Upper lobe of left lung (tissue), 4 donors: Measurements from ENCODE around the gene SRSF2.

Source experiments
- EP300 ChIP-seq, 4 donors: sonication (generic); formaldehyde crosslinking; IDR thresholded peaks; one replicate each; pipeline ENCODE4 v1.5.1; 2017; ENCODE audit warnings: antibody characterized with exemption in 4 of 4, control low read depth in 2 of 4
- POLR2AphosphoS5 ChIP-seq, 2 donors: sonication (generic); formaldehyde crosslinking; IDR thresholded peaks; one replicate each; pipeline ENCODE4 v1.5.1; 2017; ENCODE audit warnings: antibody characterized with exemption in 2 of 2
- TF ChIP-seq, protein P1 (sequence below), 6 experiments: fragments of 450-650 bp in 4 of 6; fragments of 200-600 bp in 2 of 6; sonication (generic) in 2 of 6; IDR thresholded peaks; one replicate each; pipeline ENCODE4 v1.5.1; 2016 to 2019; ENCODE audit warnings: antibody characterized with exemption in 6 of 6

DNA sequence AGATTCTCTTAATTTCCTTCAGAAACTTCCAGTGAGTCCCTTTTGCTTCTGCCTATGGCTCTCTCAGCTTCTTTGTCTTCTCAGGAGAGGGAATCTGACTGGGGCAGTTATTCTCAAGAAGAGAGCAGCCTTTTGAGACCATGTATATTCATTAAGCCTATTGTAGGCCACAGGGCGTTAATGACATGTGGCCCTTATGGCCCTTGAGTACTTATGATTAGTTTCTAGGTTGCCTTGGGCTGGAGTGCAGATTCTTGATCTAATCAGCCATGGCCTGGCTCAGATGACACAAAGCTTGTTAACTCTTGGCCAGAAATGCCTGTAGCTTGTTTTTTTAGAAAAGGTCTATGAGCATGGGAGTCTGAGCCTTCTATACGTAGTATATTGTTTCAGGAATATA lies 18.2 kb upstream of the SRSF2 start:
- TF ChIP-seq, protein P1, sequence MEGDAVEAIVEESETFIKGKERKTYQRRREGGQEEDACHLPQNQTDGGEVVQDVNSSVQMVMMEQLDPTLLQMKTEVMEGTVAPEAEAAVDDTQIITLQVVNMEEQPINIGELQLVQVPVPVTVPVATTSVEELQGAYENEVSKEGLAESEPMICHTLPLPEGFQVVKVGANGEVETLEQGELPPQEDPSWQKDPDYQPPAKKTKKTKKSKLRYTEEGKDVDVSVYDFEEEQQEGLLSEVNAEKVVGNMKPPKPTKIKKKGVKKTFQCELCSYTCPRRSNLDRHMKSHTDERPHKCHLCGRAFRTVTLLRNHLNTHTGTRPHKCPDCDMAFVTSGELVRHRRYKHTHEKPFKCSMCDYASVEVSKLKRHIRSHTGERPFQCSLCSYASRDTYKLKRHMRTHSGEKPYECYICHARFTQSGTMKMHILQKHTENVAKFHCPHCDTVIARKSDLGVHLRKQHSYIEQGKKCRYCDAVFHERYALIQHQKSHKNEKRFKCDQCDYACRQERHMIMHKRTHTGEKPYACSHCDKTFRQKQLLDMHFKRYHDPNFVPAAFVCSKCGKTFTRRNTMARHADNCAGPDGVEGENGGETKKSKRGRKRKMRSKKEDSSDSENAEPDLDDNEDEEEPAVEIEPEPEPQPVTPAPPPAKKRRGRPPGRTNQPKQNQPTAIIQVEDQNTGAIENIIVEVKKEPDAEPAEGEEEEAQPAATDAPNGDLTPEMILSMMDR (IDR thresholded peaks at IDR 0.05): no peak
- TF ChIP-seq POLR2AphosphoS5 (IDR thresholded peaks at IDR 0.05) (no peak), EP300 (IDR thresholded peaks at IDR 0.05) (no peak)
